Type B pancreatic cell (in vitro differentiated cells): ENCODE results near the gene CCN2. TPM values are rescaled to one million over a fixed set of nuclear protein-coding genes. Genes with fewer than 3 reads are reported as not detected.
A peak's percentile ranks its signal among the peaks of the same experiment; 100 is the strongest.

ENCODE experiments used
- DNase-seq: peaks from one replicate; pipeline ENCODE4 v3.0.0; 2021; ENCODE audit warnings: mixed read lengths; ENCODE audit not compliant: unreplicated experiment; ENCODE audit errors: extremely low spot score
- H3K27ac Mint-ChIP-seq: 2 replicates; pipeline ENCODE4 v1.8.0; 2021; ENCODE audit warnings: mild to moderate bottlenecking, mixed read lengths
- H3K27me3 Mint-ChIP-seq: 2 replicates; pipeline ENCODE4 v1.8.0; 2021; ENCODE audit warnings: mixed read lengths
- H3K36me3 Mint-ChIP-seq: 2 replicates; pipeline ENCODE4 v1.8.0; 2021; ENCODE audit warnings: mixed read lengths
- H3K4me1 Mint-ChIP-seq: one replicate; pipeline ENCODE4 v1.8.0; 2021; ENCODE audit warnings: mixed read lengths; ENCODE audit not compliant: unreplicated experiment
- H3K4me3 Mint-ChIP-seq: 2 replicates; pipeline ENCODE4 v1.8.0; 2021; ENCODE audit warnings: mild to moderate bottlenecking, mixed read lengths
- H3K9me3 Mint-ChIP-seq: 2 replicates; pipeline ENCODE4 v1.8.0; 2021; ENCODE audit warnings: mixed read lengths
- total RNA-seq: library from RNA; stranded (reverse); gene quantifications from 2 replicates; pipeline ENCODE4 v1.2.1, GENCODE V29; 2021; ENCODE audit warnings: low replicate concordance
- TF ChIP-seq, protein P1 (sequence below): fragments of 200-600 bp; sonication (generic); conservative IDR thresholded peaks from 2 replicates; pipeline ENCODE4 v1.5.0; 2021; ENCODE audit warnings: antibody characterized with exemption, mild to moderate bottlenecking

The CCN2 gene
- total RNA-seq, 1 donor from 2014 or later: 33.8 TPM

DNA sequence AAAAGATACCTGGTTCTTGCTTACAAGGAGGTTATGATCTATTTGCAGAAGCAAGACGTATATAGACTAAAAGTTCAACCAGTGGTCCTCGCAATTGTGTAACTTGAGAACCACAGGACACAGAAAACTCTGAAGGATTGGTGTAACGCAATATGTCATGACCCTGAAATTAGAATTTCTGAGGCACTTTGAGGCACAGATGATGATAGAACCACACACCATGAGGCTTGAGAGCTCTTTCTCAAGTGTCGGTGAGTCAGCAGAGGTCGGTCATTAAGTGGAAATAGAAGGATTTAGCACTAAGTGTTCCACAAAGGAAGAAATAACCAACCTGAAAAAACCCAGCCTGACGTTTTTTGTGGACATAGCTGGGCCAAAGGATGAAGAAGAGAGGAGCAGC lies 15.3 kb upstream of the CCN2 start:
- TF ChIP-seq, protein P1, sequence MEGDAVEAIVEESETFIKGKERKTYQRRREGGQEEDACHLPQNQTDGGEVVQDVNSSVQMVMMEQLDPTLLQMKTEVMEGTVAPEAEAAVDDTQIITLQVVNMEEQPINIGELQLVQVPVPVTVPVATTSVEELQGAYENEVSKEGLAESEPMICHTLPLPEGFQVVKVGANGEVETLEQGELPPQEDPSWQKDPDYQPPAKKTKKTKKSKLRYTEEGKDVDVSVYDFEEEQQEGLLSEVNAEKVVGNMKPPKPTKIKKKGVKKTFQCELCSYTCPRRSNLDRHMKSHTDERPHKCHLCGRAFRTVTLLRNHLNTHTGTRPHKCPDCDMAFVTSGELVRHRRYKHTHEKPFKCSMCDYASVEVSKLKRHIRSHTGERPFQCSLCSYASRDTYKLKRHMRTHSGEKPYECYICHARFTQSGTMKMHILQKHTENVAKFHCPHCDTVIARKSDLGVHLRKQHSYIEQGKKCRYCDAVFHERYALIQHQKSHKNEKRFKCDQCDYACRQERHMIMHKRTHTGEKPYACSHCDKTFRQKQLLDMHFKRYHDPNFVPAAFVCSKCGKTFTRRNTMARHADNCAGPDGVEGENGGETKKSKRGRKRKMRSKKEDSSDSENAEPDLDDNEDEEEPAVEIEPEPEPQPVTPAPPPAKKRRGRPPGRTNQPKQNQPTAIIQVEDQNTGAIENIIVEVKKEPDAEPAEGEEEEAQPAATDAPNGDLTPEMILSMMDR: no peak
- no peaks in the 10 kb centered on the region for H3K9me3 Mint-ChIP-seq
- no peaks in the 10 kb centered on the region for H3K36me3 Mint-ChIP-seq
- H3K27ac Mint-ChIP-seq: no peak overlapping the region
- no peak for DNase-seq
- H3K4me3 Mint-ChIP-seq: no peak overlapping the region
- H3K4me1 Mint-ChIP-seq: peaks cover 5% of the 10 kb centered on the region
- no peaks in the 10 kb centered on the region for H3K27me3 Mint-ChIP-seq

GRCh38 chr6:131963063-131963462 lies 11.9 kb upstream of the CCN2 start:
- Mint-ChIP-seq H3K27ac (no peak overlapping the region), H3K4me3 (no peak overlapping the region), H3K36me3 (no peaks in the 10 kb centered on the region), H3K4me1 (peaks cover 5% of the 10 kb centered on the region), H3K27me3 (no peaks in the 10 kb centered on the region), H3K9me3 (peaks cover 5% of the 10 kb centered on the region)
- TF ChIP-seq, protein P1: no peak
- no peak for DNase-seq

GRCh38 chr6:131960371-131961133 lies 9.4 kb upstream of the CCN2 start:
- DNase-seq: no peak
- peaks cover under 1% of the 10 kb centered on the region for H3K4me1 Mint-ChIP-seq
- no peaks in the 10 kb centered on the region for H3K36me3 Mint-ChIP-seq
- H3K9me3 Mint-ChIP-seq: peaks cover 5% of the 10 kb centered on the region
- no peak overlapping the region for H3K4me3 Mint-ChIP-seq
- H3K27ac Mint-ChIP-seq: no peak overlapping the region
- TF ChIP-seq, protein P1: peak; percentile 50
- no peaks in the 10 kb centered on the region for H3K27me3 Mint-ChIP-seq

DNA sequence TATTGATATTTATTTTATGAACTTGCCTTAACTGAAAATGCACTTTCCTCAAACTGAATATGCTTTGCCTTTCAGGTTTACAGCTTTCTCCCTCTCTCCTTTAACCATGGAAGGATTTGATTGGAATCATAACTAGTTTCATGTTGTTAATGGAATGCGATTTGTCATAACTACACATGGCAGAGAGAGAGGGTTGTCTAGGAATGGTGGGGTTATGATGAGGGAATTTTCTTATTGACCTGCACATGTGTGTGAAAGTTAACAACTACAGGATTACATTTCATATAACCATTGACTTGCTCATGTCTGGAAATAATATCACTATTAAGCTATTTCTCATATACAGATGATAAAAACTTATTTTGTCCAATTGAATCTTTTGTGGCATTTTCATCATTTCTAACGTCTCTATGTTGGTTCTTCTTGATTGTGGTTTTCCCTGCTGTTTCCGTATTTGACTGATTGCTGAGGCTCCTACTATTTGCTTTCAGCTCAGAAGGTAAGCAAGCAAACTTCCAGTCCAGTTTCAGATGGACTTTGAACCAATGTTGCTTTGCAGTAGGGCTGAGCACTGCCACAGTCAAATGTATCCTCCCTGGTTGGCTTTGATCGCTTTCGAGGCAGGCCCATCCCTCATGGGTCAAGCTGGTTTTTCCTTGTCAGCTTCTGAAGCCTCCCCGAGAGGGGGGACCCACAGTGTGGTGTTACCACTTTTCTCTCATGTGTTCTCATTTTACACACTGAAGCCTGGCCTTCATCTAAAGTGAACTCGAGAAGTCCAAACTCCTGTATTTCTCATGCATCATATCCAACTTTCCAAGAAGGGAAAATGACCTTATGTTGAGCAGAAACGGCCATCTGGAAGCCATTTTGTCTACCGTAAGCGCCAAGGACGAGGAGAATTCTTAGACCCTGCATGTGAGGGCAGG lies 7.6 kb upstream of the CCN2 start:
- DNase-seq: no peak
- Mint-ChIP-seq H3K9me3 (peaks cover 5% of the 10 kb centered on the region), H3K36me3 (no peaks in the 10 kb centered on the region), H3K27me3 (no peaks in the 10 kb centered on the region), H3K4me1 (peaks cover 17% of the 10 kb centered on the region), H3K4me3 (no peak overlapping the region), H3K27ac (peak overlapping the region; percentile 39)
- TF ChIP-seq, protein P1: no peak

- TF ChIP-seq, protein P1: no peak
- Mint-ChIP-seq H3K9me3 (peaks cover 5% of the 10 kb centered on the region), H3K27me3 (no peaks in the 10 kb centered on the region), H3K36me3 (no peaks in the 10 kb centered on the region), H3K27ac (no peak overlapping the region), H3K4me3 (no peak overlapping the region), H3K4me1 (peaks cover 18% of the 10 kb centered on the region)
- no peak for DNase-seq
These were observed 6.9 kb upstream of the CCN2 start for GRCh38 chr6:131958095-131958494.
